Upper lobe of right lung (tissue), 1 donor: ENCODE results near the gene CLEC2B. TPM values are rescaled to one million over a fixed set of nuclear protein-coding genes. Genes with fewer than 3 reads are reported as not detected.

Source experiments
- ATAC-seq: fragments of 200-7000 bp; cut with Tn5 transposase; one replicate; pipeline ENCODE4 v1.9.1; 2020; ENCODE audit warnings: mild to moderate bottlenecking, moderate library complexity
- DNase-seq: peaks from one replicate; pipeline ENCODE4 v3.0.0-alpha.2; 2020
- H3K27ac ChIP-seq: fragments of 200-600 bp; one replicate; pipeline ENCODE4 v1.8.0; 2022
- H3K27me3 ChIP-seq: fragments of 200-600 bp; one replicate; pipeline ENCODE4 v1.8.0; 2022; ENCODE audit warnings: mild to moderate bottlenecking
- H3K36me3 ChIP-seq: fragments of 200-600 bp; one replicate; pipeline ENCODE4 v1.8.0; 2022
- H3K4me1 ChIP-seq: fragments of 200-600 bp; one replicate; pipeline ENCODE4 v1.8.0; 2022
- H3K4me3 ChIP-seq: fragments of 200-600 bp; one replicate; pipeline ENCODE4 v1.8.0; 2022; ENCODE audit warnings: mild to moderate bottlenecking
- H3K9me3 ChIP-seq: fragments of 200-600 bp; one replicate; pipeline ENCODE4 v1.8.0; 2022
- CTCF ChIP-seq: fragments of 200-600 bp; IDR thresholded peaks from one replicate; pipeline ENCODE4 v1.8.0; 2022; ENCODE audit warnings: antibody characterized with exemption
- intact Hi-C: fragments of 100-400 bp; cut with DNase I; formaldehyde crosslinking; loops from one replicate; pipeline ENCODE4 v1.11.0; 2022
- total RNA-seq: library from RNA; stranded (reverse); fragmentation: NEBNext Ultra II Directional; extraction: Animal tissue kit (Norgen Biotek cat#: 25700); gene quantifications from one replicate; pipeline ENCODE4 v1.2.1, GENCODE V29; 2021
- donor health status: DM: no; HTN: yes; CAD: no; lungs with severe emphysema.

CLEC2B gene
- total RNA-seq, 1 donor from 2014 or later: 24.6 TPM

GRCh38 chr12:9808504-9808903, 60.6 kb downstream of the CLEC2B start:
- no peak overlapping the region for H3K4me3 ChIP-seq
- H3K27ac ChIP-seq: no peak overlapping the region
- ATAC-seq (no peak), DNase-seq (no peak)
- intact Hi-C loops: no loop called here
- no peaks in the 10 kb centered on the region for H3K27me3 ChIP-seq
- no peaks in the 10 kb centered on the region for H3K4me1 ChIP-seq
- H3K36me3 ChIP-seq: no peaks in the 10 kb centered on the region
- no peaks in the 10 kb centered on the region for H3K9me3 ChIP-seq
- no peak for TF ChIP-seq CTCF

GRCh38 chr12:9806714-9807113, 62.4 kb downstream of the CLEC2B start:
- intact Hi-C loops: no loop called here
- no peak overlapping the region for H3K4me3 ChIP-seq
- H3K27me3 ChIP-seq: no peaks in the 10 kb centered on the region
- DNase-seq: no peak
- H3K27ac ChIP-seq: no peak overlapping the region
- H3K36me3 ChIP-seq: no peaks in the 10 kb centered on the region
- H3K4me1 ChIP-seq: no peaks in the 10 kb centered on the region
- no peak for ATAC-seq
- no peak for TF ChIP-seq CTCF
- H3K9me3 ChIP-seq: no peaks in the 10 kb centered on the region

GRCh38 chr12:9805883-9806282, 63.3 kb downstream of the CLEC2B start:
- no peaks in the 10 kb centered on the region for H3K9me3 ChIP-seq
- H3K27ac ChIP-seq: no peak overlapping the region
- no peak for TF ChIP-seq CTCF
- no peaks in the 10 kb centered on the region for H3K4me1 ChIP-seq
- intact Hi-C loops: no loop called here
- DNase-seq (no peak), ATAC-seq (no peak)
- H3K4me3 ChIP-seq: no peak overlapping the region
- no peaks in the 10 kb centered on the region for H3K36me3 ChIP-seq
- no peaks in the 10 kb centered on the region for H3K27me3 ChIP-seq

Other genes starting within 250 kb of the CLEC2B start
- gene CLEC2D, start 199.6 kb downstream of the CLEC2B start, total RNA-seq: 12.9 TPM
- 3.4 TPM for gene CLECL1, start 136.3 kb downstream of the CLEC2B start, total RNA-seq
- 14.5 TPM for gene CD69, start 108.5 kb downstream of the CLEC2B start, total RNA-seq
- 2.7 TPM for gene KLRF1, start 41.9 kb downstream of the CLEC2B start, total RNA-seq
- not detected for gene KLRF2, start 12.1 kb upstream of the CLEC2B start, total RNA-seq
- not detected for gene CLEC2A, start 63.0 kb upstream of the CLEC2B start, total RNA-seq
- 43.4 TPM for gene CLEC12A, start 102.1 kb upstream of the CLEC2B start, total RNA-seq
- not detected for gene CLEC1B, start 129.8 kb upstream of the CLEC2B start, total RNA-seq
- 1.4 TPM for gene CLEC12B, start 141.3 kb upstream of the CLEC2B start, total RNA-seq
- gene CLEC9A, start 161.3 kb upstream of the CLEC2B start, total RNA-seq: 0.43 TPM
- 15.0 TPM for gene CLEC1A, start 229.6 kb upstream of the CLEC2B start, total RNA-seq